T-cell (primary cell): Measurements from ENCODE around the gene CLIC4. TPM values are rescaled to one million over a fixed set of nuclear protein-coding genes. Genes with fewer than 3 reads are reported as not detected.

ENCODE experiments used
- ATAC-seq, 4 experiments: fragments of 200-7000 bp in 3 of 4; fragments of 150-1000 bp in 1 of 4; cut with Tn5 transposase; replicated peaks in 1 of 4; 1 replicate in 3 of 4; 2 replicates in 1 of 4; pipeline ENCODE4 v1.10.0; 2021; ENCODE audit warnings: moderate library complexity in 3 of 4, mild to moderate bottlenecking in 2 of 4, moderate number of reproducible peaks in 1 of 4
- CTCF ChIA-PET, 2 donors: fragments of 300-600 bp; sonication (Branson Sonifier 250); formaldehyde crosslinking; loops; one replicate each; lab custom pipeline; 2022; ENCODE audit warnings: antibody characterized with exemption in 2 of 2; lab: Charles Lee
- POLR2A ChIA-PET, 2 donors: fragments of 300-600 bp; sonication (Branson Sonifier 250); formaldehyde crosslinking; loops; one replicate each; lab custom pipeline; 2022; ENCODE audit warnings: antibody characterized with exemption in 2 of 2; lab: Charles Lee
- DNase-seq, 35 experiments: peaks; one replicate each; pipeline versions ENCODE4 v3.0.0 to v3.0.0-alpha.2; 2013 to 2023
- H3K27ac ChIP-seq: one replicate; pipeline ENCODE4 v1.5.1; 2013; ENCODE audit warnings: low read length
- H3K27me3 ChIP-seq, 2 experiments: replicated peaks in 1 of 2; 1 replicate in 1 of 2; 2 replicates in 1 of 2; pipeline versions ENCODE4 v1.6.1 to v1.7.0; 2013; ENCODE audit warnings: low read length in 1 of 2, mixed read lengths in 1 of 2; ENCODE audit not compliant: control insufficient read depth in 2 of 2, insufficient read depth in 2 of 2; ENCODE audit errors: extremely low read depth in 1 of 2
- H3K36me3 ChIP-seq, 2 donors: 1 replicate in 1 of 2; 2 replicates in 1 of 2; pipeline versions ENCODE4 v1.6.1 to v1.7.0; 2013; ENCODE audit warnings: low read length in 1 of 2; ENCODE audit not compliant: control insufficient read depth in 2 of 2, insufficient read depth in 1 of 2; ENCODE audit errors: extremely low read depth in 1 of 2
- H3K4me1 ChIP-seq, 2 experiments: 1 replicate in 1 of 2; 2 replicates in 1 of 2; pipeline versions ENCODE4 v1.6.1 to v1.7.0; 2013; ENCODE audit warnings: low read length in 2 of 2, mixed read lengths in 1 of 2; ENCODE audit not compliant: insufficient read depth in 2 of 2, control insufficient read depth in 1 of 2; ENCODE audit errors: extremely low read depth in 1 of 2
- H3K4me3 ChIP-seq, 2 donors: 1 replicate in 1 of 2; 2 replicates in 1 of 2; pipeline versions ENCODE4 v1.5.1 to v1.7.0; 2013; ENCODE audit warnings: mild to moderate bottlenecking in 2 of 2, low read length in 1 of 2, moderate library complexity in 1 of 2; ENCODE audit not compliant: control insufficient read depth in 1 of 2; ENCODE audit errors: extremely low read depth in 1 of 2
- H3K9me3 ChIP-seq: 2 replicates; pipeline ENCODE4 v1.7.0; 2013
- H3K27ac Mint-ChIP-seq, 2 donors: one replicate each; pipeline ENCODE4 v1.8.0; 2020 to 2021; ENCODE audit warnings: mild to moderate bottlenecking in 2 of 2, mixed read lengths in 2 of 2
- H3K27me3 Mint-ChIP-seq, 2 donors: one replicate each; pipeline ENCODE4 v1.8.0; 2021 to 2022; ENCODE audit warnings: mixed read lengths in 2 of 2
- H3K36me3 Mint-ChIP-seq: one replicate; pipeline ENCODE4 v1.8.0; 2021; ENCODE audit warnings: mixed read lengths
- H3K4me1 Mint-ChIP-seq, 3 donors: one replicate each; pipeline ENCODE4 v1.8.0; 2020 to 2022; ENCODE audit warnings: mixed read lengths in 3 of 3, mild to moderate bottlenecking in 1 of 3
- H3K4me3 Mint-ChIP-seq, 3 donors: one replicate each; pipeline ENCODE4 v1.8.0; 2020 to 2022; ENCODE audit warnings: mild to moderate bottlenecking in 3 of 3, mixed read lengths in 3 of 3, moderate library complexity in 3 of 3
- H3K9me3 Mint-ChIP-seq, 3 donors: one replicate each; pipeline ENCODE4 v1.8.0; 2020 to 2022; ENCODE audit warnings: mixed read lengths in 3 of 3
- WGBS: methylation state at CpG from one replicate; pipeline ENCODE4 v1.1.5; 2013; ENCODE audit warnings: missing lambda C conversion rate; ENCODE audit not compliant: insufficient coverage; 5-methylcytosine and 5-hydroxymethylcytosine counted together
- total RNA-seq, 35 experiments: library from RNA in 6 of 35; stranded (reverse) in 6 of 35; fragments of 120-200 nt in 1 of 35; gene quantifications; one replicate each; pipeline versions ENCODE4 v1.2.1 to v1.2.4 and lab custom pipeline; 2013 to 2026

Gene CLIC4
- total RNA-seq, 5 donors from 2014 or later (not counting 1 experiment from before 2014, with no cell fraction given), result 0.75 to 9.1 (median 5.5) TPM

- H3K4me1 Mint-ChIP-seq, result no peaks in the 10 kb centered on the region
- Histone ChIP-seq H3K4me3 (no peak overlapping the region), H3K27ac (no peak overlapping the region), H3K36me3 (no peaks in the 10 kb centered on the region), H3K9me3 (no peaks in the 10 kb centered on the region), H3K27me3 (peaks cover 0 to 2% of the 10 kb centered on the region in 2 experiments), H3K4me1 (no peaks in the 10 kb centered on the region)
- H3K27me3 Mint-ChIP-seq, result peaks cover 0 to 3% of the 10 kb centered on the region in 2 donors
- H3K36me3 Mint-ChIP-seq, result no peaks in the 10 kb centered on the region
- CTCF ChIA-PET, result no interaction called here
- ATAC-seq (no peak), DNase-seq (no peak)
- H3K4me3 Mint-ChIP-seq, result no peak overlapping the region
- WGBS, result no CpG with 5 or more reads among the region's 2 CpGs
- POLR2A ChIA-PET, result interaction anchor here (0.6 to 0.7 kb wide), 3 partner anchors 61 to 726 kb away, joined by 4 to 7 read pairs (median 6); no protein-coding TSS in a partner anchor
- no peaks in the 10 kb centered on the region for H3K9me3 Mint-ChIP-seq
- no peak overlapping the region for H3K27ac Mint-ChIP-seq
Observed at GRCh38 chr1:24756395-24756794, 11.1 kb downstream of the CLIC4 start.

- H3K27ac Mint-ChIP-seq, result no peak overlapping the region
- Histone ChIP-seq H3K36me3 (no peaks in the 10 kb centered on the region), H3K4me1 (no peaks in the 10 kb centered on the region), H3K27me3 (peaks cover 0 to 4% of the 10 kb centered on the region in 2 experiments), H3K27ac (no peak overlapping the region), H3K9me3 (no peaks in the 10 kb centered on the region), H3K4me3 (no peak overlapping the region)
- WGBS, result 81% methylated on average over 5 of the region's 5 CpGs
- no peaks in the 10 kb centered on the region for H3K9me3 Mint-ChIP-seq
- H3K27me3 Mint-ChIP-seq, result no peaks in the 10 kb centered on the region
- CTCF ChIA-PET, result no interaction called here
- POLR2A ChIA-PET, result no interaction called here
- DNase-seq (no peak), ATAC-seq (no peak)
- no peak overlapping the region for H3K4me3 Mint-ChIP-seq
- no peaks in the 10 kb centered on the region for H3K36me3 Mint-ChIP-seq
- H3K4me1 Mint-ChIP-seq, result no peaks in the 10 kb centered on the region
Observed at GRCh38 chr1:24759492-24759891, 14.2 kb downstream of the CLIC4 start.

- ATAC-seq (no peak), DNase-seq (no peak)
- no peaks in the 10 kb centered on the region for H3K27me3 Mint-ChIP-seq
- no peaks in the 10 kb centered on the region for H3K4me1 Mint-ChIP-seq
- no peaks in the 10 kb centered on the region for H3K36me3 ChIP-seq
- 93% methylated on average over 1 of the region's 1 CpG for WGBS
- no peaks in the 10 kb centered on the region for H3K9me3 ChIP-seq
- no peak overlapping the region for H3K4me3 ChIP-seq
- H3K36me3 Mint-ChIP-seq, result no peaks in the 10 kb centered on the region
- H3K27me3 ChIP-seq, result peaks cover 0 to 4% of the 10 kb centered on the region in 2 experiments
- H3K27ac Mint-ChIP-seq, result no peak overlapping the region
- no peak overlapping the region for H3K4me3 Mint-ChIP-seq
- ChIA-PET POLR2A (no interaction called here), CTCF (no interaction called here)
- no peaks in the 10 kb centered on the region for H3K4me1 ChIP-seq
- no peaks in the 10 kb centered on the region for H3K9me3 Mint-ChIP-seq
- H3K27ac ChIP-seq, result no peak overlapping the region
Observed at GRCh38 chr1:24761582-24761981, 16.3 kb downstream of the CLIC4 start.

GRCh38 chr1:24762133-24762676, 17.0 kb downstream of the CLIC4 start:
- CTCF ChIA-PET, result interaction anchor here in 1 of 2 donors (1.1 kb wide), 1 partner anchor 39 kb away, joined by 3 read pairs; no protein-coding TSS in a partner anchor
- Histone ChIP-seq H3K4me3 (no peak overlapping the region), H3K27me3 (peaks cover 0 to 4% of the 10 kb centered on the region in 2 experiments), H3K4me1 (no peaks in the 10 kb centered on the region), H3K27ac (no peak overlapping the region), H3K36me3 (no peaks in the 10 kb centered on the region), H3K9me3 (no peaks in the 10 kb centered on the region)
- H3K9me3 Mint-ChIP-seq, result no peaks in the 10 kb centered on the region
- ATAC-seq, result no peak
- WGBS, result 80% methylated on average over 2 of the region's 3 CpGs
- H3K27ac Mint-ChIP-seq, result no peak overlapping the region
- DNase-seq, result no peak
- no peaks in the 10 kb centered on the region for H3K36me3 Mint-ChIP-seq
- POLR2A ChIA-PET, result no interaction called here
- no peaks in the 10 kb centered on the region for H3K4me1 Mint-ChIP-seq
- H3K27me3 Mint-ChIP-seq, result no peaks in the 10 kb centered on the region
- no peak overlapping the region for H3K4me3 Mint-ChIP-seq

GRCh38 chr1:24763671-24764070, 18.4 kb downstream of the CLIC4 start:
- ATAC-seq, result no peak
- DNase-seq, result no peak
- H3K36me3 ChIP-seq, result no peaks in the 10 kb centered on the region
- Mint-ChIP-seq H3K27ac (no peak overlapping the region), H3K4me3 (no peak overlapping the region), H3K27me3 (no peaks in the 10 kb centered on the region), H3K4me1 (no peaks in the 10 kb centered on the region), H3K9me3 (no peaks in the 10 kb centered on the region), H3K36me3 (no peaks in the 10 kb centered on the region)
- no peak overlapping the region for H3K4me3 ChIP-seq
- ChIA-PET POLR2A (no interaction called here), CTCF (interaction anchor here (0.5 to 0.7 kb wide), 2 partner anchors 84 to 998 kb away, joined by 3 to 4 read pairs; no protein-coding TSS in a partner anchor)
- no CpG with 5 or more reads among the region's 3 CpGs for WGBS
- peaks cover 0 to 2% of the 10 kb centered on the region in 2 experiments for H3K27me3 ChIP-seq
- H3K27ac ChIP-seq, result no peak overlapping the region
- H3K9me3 ChIP-seq, result no peaks in the 10 kb centered on the region
- H3K4me1 ChIP-seq, result no peaks in the 10 kb centered on the region

GRCh38 chr1:24764439-24764838, 19.2 kb downstream of the CLIC4 start:
- Histone ChIP-seq H3K36me3 (no peaks in the 10 kb centered on the region), H3K4me3 (no peak overlapping the region), H3K9me3 (no peaks in the 10 kb centered on the region), H3K27ac (no peak overlapping the region), H3K4me1 (no peaks in the 10 kb centered on the region), H3K27me3 (peaks cover 0 to 2% of the 10 kb centered on the region in 2 experiments)
- no CpG with 5 or more reads among the region's 3 CpGs for WGBS
- ChIA-PET POLR2A (no interaction called here), CTCF (interaction anchor here in 1 of 2 donors (0.7 kb wide), 1 partner anchor 456 kb away, joined by 3 read pairs; no protein-coding TSS in a partner anchor)
- H3K27me3 Mint-ChIP-seq, result no peaks in the 10 kb centered on the region
- no peak for ATAC-seq
- no peaks in the 10 kb centered on the region for H3K36me3 Mint-ChIP-seq
- no peak overlapping the region for H3K4me3 Mint-ChIP-seq
- no peaks in the 10 kb centered on the region for H3K9me3 Mint-ChIP-seq
- no peak for DNase-seq
- no peak overlapping the region for H3K27ac Mint-ChIP-seq
- no peaks in the 10 kb centered on the region for H3K4me1 Mint-ChIP-seq
